SW 1271 (cell line): ENCODE data around the gene MYL5.
"Not testable (repeated sequence)": the region's sequence is repeated elsewhere in the genome, so short reads cannot be mapped to it uniquely, and the experiment has no call there.

Experiments used
- DNase-seq, 2 experiments: peaks; one replicate each; lab custom pipeline; 2025; lab: John Stamatoyannopoulos, UW

MYL5 gene

DNA sequence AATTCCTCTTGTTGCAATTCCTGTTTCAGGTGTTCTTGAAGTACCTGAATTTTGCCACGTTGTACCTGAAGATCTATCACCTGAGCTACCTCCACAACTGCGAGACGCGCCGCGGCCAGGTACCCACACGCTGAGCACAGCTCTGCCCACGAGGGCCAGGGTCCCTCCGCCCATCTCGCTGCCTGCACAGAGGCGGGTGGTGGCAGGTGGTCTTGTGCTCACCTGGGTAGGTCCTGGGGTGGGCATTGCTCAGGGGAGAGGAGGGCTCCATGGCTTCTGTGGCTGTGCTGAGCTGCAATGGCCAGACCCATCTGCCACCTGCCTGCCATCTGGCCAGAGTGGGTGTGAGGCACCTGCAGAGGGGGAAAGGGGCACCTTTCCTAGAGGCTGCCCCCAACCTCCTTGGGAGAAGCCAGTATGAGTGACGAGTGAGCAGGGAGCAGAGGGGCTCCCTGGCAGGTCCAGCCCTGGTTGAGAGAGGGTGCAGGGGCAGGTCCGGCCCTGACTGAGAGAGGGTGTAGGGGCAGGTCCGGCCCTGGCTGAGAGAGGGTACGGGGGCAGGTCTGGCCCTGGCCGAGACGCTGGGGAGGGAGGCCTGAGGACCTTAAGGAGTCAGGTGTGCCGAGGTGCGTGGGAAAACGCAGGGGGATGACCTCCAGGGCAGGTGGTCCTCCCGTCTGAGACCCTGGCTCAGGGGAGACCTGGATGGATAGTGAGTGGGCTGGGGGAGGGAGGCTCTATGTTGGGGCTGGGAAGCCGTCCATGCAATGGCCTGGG, 38.3 kb upstream of the MYL5 start:
- DNase-seq: no peak

DNA sequence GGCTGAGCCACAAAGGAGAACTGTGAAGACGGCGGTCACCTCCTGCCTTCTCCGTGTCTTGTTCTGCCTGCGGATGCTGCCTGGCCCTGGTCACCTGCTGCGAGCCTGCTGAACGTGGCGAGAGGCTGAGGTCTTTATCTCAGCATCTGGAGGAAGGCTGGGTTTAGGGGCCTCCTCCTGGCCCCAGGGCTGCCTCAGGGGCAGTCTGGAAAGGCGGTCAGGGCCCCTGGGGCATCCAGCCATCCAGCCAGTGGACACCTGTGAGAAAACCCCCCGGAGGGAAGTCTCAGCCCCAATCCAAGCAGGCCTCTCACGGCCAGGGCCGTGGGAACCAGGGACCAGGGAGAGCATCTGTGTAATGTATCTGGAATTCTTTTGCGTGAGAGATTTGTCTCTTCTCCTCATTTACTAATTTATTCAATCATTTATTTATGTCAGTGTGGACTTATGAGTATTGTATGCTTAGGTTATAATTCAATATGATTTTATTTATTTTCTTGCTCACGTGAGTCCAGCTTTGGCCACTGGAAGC, 37.6 kb upstream of the MYL5 start:
- DNase-seq: no peak

DNA sequence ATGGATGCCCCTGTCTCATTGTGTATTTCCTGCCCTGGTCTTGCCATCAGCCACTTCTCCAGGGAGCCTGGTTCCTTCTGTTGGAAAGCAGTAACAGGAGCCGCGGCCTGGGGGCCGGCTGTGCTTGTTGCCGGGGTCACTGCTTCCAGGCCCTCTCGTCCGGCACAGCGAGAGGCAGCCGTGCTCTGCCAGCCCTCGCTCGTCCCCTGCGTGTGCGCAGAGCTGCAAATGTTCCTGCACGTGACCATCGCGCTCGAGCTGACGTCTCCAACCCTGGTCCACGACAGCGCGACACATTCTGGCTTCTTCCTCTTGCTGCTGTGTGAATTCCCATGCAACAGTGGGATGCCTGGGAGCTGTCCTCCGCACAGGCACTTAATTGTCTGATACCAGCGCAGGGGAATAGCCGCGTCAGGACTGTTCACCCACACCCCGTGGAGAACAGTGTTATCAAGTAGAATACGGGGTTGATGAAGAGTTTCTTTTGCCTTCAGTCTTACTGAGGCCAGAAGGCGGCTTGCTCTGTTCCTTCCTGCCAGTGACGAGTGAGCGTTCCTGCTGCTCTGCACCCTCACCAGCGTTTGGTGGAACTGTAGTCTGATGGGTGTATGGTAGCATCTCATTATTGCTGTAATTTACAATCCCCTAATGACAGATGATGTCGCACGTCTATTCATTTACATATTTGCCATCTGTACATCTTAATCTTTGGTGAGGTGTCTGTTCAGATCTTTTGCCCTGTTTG, 36.6 kb upstream of the MYL5 start:
- no peak for DNase-seq

DNA sequence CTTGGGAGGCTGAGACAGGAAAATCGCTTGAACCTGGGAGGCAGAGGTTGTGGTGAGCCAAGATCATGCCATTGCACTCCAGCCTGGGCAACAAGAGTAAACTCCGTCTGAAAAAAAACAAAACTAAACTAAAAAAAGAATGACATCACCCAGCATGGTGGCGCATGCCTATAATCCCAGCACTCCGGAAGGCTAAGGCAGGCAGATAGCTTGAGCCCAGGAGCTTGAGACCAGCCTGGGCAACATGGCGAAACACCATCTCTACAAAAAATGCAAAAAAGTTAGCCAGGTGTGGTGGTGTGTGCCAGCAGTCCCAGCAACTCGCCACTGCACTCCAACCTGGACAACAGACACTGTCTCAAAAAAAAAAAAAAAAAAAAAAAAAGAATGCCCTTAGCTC, 32.0 kb upstream of the MYL5 start:
- DNase-seq: not testable (repeated sequence)

DNA sequence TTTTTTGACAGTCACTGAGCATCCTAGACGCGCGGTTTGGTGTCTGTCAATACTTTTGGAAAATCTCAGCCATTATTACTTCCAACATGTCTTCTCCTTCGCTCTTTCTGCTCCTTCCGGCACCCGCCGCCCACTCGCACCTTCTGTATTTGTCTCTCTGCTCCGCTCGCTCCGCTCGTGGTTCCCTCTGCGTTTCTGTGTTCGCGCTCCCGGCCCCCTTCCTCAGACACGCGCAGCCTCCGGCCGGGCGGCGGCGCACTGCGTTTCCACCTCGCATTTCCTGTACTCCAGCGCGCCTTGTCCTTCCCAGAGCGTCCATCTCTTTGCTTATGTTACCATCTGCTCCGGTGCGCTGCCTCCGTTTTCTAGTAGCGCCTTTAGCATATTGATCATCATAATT, 27.9 kb upstream of the MYL5 start:
- DNase-seq: no peak

DNA sequence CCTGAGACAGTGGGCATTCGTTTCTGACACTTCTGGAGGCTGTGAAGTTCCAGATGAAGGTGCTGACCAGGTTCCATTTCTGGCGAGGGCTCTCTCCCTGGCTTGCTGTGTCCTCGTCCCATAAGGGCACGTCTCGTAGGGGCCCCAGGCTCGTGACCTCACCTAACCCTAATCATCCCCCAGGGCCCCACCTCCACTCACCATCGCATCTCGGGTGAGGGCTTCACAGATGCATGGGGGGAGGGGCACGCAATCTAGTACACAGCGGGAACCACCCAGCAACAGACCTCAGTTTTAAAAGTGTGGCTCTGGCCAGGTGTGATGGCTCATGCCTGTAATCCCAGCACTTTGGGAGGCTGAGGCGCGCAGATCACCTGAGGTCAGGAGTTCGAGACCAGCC, 26.9 kb upstream of the MYL5 start:
- DNase-seq: no peak

DNA sequence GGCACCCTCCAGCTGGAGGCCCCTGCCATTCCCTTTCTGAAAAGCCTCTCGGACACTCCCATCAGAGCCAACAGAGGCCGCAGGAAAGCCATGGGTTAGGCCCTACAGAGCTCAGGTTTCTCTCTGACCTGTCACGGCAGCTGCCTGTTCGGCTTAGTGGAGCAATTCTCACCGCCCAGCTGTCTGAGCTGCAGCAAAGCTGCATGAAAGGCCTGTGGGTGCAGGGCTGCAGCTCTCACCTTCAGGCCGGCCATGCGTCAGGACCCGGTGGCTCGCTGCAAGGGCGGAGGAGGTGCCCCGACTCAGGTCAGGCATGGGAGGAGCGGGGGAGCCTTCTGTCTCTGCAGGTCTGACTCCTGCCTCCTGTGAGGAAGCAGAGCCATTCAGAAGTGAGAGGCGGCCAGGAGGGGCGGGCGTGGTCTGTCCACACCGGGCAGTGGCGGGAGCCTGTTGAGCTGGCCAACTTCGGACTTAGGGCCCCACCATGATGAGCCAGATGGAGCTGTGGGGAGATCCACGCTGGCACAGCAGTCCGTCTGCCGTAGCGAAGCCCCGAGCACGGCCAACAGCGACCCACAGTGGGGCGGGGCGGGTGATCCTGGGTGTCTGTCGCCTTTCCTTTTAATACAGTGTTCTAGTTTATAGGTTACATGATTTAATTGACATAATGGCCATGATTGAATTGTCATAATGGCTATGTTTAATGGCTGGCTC, 25.6 kb upstream of the MYL5 start:
- no peak for DNase-seq

DNA sequence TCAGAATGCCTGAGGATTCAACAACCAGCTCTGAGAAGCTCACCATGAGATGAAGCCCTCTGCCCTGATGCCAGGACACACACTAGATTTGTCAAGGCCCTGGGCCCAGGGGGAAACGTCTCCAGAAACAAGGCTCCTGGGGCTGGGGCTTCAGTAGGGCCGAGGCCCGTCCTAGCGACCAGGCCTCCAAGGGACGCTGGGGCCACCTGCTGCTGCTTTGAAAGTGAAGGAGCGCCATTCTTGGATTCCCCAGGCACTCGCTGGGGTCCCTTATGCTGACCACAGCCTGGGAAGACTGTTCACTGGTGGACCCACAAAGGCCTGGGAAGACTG, 25.1 kb upstream of the MYL5 start:
- DNase-seq: no peak

DNA sequence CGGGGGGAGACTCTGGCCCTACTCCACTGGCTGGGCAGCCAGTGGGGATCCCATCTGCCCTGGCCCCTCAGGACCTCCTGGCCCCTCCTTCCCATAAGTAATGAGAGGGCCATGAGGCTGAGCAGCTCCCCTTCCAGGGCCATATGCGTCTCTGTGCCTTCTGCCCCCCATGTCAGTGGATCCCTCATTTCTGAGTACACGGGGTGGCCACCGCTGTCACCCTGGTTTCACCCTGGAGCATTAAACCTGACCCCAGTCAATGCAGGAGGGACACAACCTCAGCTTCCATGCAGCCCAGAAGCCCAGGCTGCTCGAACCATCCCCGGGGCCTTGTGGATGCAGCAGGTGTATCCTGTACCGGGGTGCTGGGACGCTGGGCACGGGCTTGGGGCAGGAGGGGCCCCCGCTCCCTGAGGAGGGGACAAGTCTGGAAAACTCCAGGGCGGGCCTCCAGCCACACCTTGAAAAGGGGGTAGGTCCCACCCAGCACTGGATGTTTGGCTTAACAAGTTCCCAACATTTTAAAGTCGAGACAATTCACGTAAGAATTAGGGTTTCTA, 24.5 kb upstream of the MYL5 start:
- DNase-seq: no peak

DNA sequence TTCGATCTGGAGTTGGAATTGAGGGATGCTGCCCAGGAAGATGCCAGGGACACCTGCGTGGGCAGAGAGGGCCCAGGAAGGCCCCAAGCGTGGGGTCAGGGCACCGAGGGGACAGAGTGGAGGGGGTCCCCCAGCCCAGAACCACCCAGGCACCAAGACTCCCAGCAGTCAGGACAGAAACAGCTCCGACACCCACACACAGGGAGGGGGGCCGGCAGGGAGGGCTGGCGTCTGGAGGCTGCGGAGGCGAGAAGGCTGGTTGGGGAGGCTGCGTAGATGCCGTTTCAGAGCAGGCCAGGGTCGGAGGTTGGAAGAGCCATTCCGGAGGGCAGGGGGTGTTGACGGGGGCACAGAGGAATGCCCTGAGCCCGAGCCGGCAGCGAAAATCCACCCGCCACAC, 23.9 kb upstream of the MYL5 start:
- DNase-seq: no peak

DNA sequence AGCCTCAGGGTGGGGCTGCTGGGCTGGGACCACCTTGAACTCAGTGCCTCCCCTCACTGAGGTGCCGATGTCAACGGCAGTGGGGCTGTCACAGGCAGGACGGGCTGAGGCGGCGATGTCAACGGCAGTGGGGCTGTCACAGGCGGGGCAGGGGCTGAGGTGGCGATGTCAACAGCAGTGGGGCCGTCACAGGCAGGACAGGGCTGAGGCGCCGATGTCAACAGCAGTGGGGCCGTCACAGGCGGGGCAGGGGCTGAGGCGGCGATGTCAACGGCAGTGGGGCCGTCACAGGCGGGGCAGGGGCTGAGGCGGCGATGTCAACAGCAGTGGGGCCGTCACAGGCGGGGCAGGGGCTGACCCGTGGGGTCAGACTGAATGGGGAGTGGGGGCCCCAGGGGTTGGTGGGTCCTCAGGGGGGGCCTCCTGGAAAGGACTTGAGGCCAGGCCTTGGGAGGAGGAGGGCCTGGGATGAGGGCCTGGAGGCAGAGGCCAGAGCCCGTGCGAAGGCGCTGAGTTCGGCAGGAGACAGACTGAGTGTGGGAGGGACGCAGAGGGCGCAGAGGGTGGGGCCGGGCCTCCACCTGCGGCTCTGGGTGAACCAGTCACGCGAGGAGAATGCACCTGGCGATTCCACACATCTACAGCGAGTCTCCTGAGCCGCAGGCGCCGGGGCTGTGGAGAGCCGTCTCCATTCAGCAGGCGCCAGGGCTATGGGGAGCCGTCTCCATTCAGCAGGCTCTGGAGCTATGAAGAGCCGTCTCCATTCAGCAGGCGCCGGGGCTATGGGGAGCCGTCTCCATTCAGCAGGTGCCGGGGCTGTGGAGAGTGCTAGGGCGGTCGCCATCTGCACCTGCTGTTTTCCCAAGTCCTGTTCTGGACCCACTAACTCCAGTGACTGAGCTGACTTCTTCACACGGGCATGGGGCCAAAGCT, 23.1 kb upstream of the MYL5 start:
- no peak for DNase-seq

DNA sequence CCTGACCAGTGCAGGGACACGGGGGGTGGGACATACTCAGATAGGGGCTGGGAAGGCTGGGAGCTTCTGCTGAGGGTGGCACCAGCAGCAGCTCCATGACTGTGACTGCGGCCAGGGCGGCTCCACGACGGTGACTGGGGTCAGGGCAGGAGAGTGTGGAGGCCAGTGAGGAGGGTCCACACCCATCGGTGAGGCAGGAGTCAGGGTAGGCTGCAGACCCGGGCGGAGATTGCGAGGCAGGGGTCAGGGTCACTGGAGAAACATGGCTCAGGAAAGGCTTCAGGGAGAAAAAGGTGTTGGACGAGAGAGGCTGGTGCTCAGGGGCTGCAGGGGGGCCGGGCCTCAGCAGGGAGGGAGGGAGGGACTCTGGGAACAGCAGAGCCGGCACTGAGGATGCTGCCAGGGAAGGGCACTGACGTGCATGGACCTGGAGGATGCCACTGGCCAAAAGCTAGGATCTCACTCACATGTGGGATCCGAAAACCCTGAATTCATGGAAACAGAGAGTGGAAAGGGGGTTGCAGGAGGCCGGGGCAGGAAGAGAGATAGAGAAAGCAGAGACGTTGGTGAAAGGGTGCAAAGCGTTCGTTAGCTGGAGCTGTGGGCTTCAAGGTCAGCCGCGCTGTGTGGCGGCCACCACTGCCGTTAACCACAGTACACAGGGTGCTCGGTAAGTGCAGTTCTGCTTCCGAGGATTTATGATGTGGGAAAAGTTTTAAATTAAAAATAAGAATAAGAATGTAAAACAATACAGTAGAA, 22.3 kb upstream of the MYL5 start:
- no peak for DNase-seq

DNA sequence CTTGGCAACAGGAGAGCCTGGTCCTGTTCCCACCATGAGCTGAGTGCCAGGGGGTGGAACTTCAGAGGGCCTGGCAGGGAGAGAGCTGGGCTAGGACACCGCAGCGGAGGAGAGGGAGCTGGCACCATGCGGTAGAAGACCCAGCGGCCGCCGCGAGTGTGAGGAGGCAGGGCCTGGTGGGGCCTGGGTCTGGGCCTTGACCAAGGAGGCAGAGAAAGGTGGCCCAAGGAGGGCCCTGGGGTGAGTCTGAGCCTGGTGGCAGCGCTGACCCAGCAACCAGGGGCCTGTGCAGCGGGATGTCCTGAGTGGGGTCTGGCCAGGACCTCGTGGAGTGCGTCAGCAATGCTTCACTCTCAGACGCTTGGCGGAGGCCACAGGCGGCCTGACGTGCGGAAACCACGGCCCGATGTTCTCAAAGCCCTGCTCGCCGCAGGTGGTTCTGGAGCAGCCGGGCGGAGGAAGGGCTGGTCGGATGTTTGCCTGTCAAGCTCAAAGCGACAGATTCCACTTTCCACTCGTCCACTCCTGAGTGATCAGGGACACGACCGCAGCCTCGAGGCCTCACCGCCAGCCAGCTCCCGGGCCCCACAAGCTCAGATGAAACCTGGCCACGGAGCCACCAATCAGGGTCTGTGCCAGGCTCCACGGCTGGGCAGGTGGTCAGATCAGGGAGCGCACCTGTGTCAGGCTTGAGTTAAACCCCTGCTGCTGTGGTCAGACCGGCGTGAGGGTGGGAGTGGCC, 21.1 kb upstream of the MYL5 start:
- DNase-seq: no peak

DNA sequence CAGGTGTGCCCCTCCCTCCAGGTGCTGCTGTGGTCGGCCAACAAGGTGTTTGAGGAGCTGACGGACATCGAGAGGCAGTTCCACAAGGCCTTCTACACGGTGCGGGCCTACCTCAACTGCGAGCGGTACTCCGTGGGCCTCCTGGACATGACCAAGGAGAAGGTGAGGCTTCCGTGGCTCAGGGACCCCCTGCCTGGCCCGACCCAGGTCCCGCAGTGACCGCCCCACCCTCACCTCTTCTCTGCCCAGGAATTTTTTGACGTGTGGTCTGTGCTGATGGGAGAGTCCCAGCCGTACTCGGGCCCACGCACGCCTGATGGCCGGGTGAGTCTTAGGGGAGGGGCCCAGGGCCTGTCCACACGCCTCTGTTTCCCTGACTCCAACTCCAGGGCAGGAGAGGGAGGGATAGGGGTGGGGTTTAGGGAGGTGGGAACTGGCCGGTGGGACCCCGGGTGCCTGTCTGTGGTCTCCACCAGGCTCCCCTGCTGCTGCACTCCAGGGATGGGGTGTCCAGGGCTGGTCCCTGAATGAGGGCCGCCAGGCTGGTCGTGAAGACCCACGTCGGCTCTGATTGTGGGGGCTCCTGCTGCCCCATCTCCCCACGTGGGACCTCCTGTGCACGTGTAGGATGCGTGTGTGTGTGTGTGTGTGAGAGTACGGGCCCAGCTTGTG, 20.4 kb upstream of the MYL5 start:
- no peak for DNase-seq

DNA sequence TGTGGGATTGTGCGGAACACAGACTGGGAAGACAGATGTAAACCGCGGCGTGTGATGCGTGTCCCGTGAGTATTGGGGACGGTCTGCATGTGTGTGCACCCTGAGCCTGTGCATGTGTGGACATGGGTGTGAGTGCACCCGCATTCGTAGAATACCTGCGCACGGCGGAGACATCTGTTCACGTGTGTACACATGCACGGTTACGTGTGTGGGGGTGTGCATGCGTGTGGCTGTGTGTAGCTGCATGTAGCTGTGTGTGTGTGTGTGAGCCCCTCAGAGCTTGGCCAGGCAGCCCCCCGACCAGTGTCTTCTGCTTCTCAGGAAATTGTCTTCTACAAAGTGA, 19.9 kb upstream of the MYL5 start:
- no peak for DNase-seq

DNA sequence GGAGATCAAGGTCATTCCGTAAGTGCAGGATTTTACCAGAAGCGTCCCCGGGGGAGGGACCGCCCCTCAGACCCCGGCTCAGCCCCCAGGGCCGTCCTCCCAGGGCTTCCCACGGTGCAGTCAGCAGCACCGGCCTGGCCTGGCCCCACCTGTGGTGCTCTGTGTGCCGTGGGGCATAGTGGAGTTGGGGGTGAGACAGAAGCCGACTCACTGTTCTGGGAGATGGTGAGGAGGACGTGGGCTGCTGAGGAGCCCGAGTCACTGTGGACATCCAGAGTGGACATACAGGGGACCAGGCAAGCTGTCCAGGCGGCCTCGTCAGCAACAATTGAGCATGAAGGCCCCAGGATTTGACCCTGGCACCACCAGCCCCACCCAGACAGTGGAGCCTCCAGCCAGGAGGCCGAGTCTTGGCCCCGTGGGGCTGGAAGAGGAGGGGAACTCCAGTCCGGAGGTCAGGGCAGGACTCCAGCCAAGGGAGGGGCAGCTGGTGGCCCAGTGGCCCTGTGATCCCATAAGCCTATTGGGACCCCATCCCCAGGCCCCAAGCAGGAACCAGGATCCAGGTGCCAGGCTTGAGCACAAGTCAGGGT, 19.4 kb upstream of the MYL5 start:
- no peak for DNase-seq

DNA sequence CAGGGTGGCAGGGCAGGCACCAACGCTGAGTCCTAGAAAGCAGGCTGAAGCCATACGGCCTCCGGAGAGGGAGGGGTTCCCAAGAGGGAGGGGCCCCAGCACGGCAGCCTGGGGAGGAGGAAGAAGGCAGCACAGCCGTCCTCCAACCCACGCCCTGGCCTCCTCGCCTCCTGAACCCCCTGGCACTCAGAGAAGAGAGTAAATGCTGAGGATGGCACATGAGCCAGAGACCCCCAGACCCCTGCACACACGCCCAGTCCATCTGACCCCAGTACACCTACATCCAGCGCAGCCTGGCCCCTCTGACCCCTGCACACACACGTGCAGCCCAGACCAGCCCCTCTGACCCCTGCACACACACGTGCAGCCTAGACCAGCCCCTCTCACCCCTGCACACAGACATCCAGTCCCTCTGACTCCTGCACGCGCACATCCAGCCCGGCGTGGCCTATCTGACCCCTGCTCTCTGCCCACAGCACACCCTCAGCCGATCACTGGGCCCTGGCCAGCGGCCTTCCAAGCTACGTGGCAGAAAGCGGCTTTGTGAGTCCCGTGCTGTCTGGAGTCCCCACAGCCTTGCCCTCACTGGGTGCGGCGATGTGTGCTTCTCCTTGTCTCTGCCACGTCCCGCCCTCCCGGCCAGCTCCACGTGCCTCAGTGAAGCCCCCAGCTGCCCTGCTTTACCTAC, 18.7 kb upstream of the MYL5 start:
- DNase-seq: no peak
